Muscle of arm (tissue), 12 donors: ENCODE measurements around the gene FRY. TPM values are rescaled to one million over a fixed set of nuclear protein-coding genes. Genes with fewer than 3 reads are reported as not detected.

Experiments used
- DNase-seq: peaks from one replicate; pipeline ENCODE4 v3.0.0-alpha.2; 2013
- polyA plus RNA-seq, 12 donors: library from polyadenylated mRNA; unstranded; fragments of 120-200 nt; gene quantifications; one replicate each; pipeline ENCODE4 v1.2.1, GENCODE V29; 2013; ENCODE audit not compliant: insufficient read length in 12 of 12

The FRY gene
- polyA plus RNA-seq, 12 donors, result 23.6 to 55.7 (median 48.1) TPM; not detected in 1

DNA sequence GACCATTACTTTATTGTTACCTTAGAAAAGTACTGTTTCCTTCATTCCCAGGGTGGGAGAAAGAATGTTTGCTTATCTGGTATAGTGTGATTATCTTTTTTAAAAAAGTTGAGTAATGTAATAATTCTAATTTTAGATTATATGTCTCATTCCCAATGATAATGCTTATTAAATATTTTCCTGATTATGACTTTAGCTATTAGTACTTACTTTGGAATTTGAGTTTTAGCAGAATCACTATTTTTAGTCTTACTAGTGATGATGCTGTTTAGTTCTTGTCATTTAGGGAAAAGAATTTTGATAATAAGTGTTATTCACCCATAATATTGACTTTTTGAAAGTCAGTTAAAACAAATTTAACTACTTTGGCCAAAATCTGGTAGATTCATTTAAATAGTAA lies 95.2 kb downstream of the FRY start:
- DNase-seq, result no peak

DNA sequence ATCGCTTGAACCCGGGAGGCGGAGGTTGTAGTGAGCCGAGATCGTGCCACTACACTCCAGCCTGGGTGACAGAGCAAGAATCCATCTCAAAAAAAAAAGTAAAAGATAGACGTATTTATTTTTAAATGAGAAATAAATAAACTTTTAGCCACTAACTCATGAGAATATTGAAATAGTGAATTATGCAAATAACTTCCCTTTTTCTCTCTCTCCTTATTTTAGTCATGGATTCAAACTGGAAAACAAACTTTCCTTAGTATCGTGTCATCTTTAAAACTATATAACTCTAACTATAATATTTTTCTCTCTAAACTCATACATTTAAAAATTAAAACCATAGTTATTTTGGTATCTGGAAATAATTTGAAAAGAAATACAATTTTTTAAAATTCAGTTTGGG lies 96.1 kb downstream of the FRY start:
- no peak for DNase-seq

DNA sequence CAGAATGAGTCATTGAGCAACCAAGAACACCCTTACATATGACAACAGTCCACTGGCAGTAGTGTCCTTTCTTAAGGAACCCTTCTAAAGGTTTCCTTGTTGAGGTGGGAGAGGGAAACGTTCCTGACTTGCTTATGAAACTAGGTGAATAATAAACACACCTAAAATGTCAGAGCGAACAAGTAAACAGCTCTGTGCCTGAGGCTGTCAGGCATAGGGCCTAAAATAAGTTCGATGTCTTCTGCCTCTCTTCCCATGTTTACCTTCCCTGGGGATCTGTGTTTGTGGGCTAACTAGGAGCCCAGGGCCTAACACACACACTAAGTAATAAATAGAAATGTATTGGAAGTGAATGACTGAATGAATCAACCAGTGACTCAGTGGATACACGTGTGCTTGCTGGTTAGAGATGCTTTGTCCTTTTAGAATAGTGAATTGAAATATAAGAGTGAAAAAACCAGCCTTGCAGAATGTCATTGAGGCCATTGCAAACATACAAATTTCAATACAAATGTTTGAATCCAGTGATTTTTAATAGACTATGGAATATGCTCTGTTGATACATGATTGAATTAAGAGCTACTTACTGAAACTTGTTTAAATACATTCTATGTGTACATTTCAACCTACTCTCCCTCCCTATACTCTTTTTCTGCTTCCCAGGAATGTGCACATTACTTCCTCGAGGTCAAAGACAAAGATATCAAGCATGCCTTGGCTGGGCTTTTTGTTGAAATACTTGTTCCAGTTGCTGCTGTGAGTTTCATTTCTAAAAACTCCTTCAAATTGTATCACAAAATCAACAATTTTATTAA lies 102.9 kb downstream of the FRY start:
- DNase-seq, result no peak

DNA sequence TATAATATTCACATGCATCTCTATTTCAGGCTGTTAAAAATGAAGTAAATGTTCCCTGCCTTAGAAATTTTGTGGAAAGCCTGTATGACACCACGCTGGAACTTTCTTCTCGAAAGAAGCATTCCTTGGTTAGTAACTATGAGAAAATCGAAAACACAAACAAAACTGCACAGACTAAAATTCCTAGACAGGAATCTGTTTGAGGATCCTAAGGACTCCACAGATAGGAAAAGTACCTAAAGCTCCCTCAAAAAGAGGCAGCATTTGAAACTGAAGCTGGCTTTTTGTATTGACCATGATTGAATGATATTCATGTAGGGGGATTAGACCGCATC lies 103.4 kb downstream of the FRY start:
- no peak for DNase-seq

DNA sequence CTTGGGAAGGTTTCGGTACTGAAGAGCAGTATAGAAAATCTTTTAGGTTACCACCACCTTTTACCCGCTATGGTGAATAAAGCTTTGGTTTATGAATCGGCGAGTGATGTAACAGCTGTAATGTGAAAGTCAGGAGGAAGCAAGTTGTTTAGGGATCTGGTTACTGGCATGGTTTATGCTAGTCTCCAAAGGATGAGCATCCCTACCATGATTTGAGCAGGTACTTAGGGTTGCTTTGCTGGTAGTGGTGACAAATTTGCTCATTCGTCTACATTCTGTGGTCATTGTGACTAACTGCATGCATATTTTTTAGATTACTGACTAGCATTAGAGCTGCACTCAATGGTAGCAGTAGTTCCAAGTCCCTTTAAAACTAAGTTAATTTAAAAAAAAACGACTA lies 104.1 kb downstream of the FRY start:
- DNase-seq, result no peak

DNA sequence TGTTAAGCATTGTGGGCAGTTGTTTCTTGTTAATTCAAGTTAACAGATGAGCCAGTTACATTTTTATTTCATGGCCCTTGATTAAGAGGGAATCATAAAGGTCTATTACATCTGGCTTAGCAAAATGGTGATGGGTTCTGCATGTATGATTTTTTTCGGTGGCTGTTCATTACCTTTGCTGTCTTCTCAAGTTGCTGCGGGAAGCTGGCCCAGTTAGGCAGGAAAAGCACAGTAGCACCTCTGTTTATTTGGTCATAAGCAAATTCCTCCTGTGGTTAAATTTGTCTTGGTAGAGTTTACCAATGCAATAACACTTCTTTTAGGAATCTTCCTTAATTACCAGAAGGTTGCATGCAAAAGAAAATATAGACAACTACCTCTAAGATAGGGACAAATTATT lies 104.5 kb downstream of the FRY start:
- no peak for DNase-seq

DNA sequence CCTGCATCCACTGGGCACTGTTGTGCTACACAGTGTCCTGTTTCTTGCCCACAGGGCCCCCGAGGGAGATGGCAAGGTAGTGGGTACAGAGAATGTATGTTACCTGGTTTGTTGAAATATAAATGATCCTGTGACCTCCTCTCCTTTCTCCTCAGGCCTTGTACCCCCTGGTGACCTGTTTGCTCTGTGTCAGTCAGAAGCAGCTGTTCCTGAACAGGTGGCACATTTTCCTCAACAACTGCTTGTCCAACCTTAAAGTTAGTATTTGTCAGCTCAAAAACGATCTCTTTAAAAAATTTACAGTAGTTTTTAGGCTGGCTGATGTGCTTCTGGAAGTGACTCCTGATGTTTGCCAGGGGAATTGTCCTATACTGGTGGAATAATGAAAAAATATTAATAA lies 105.1 kb downstream of the FRY start:
- DNase-seq, result no peak

DNA sequence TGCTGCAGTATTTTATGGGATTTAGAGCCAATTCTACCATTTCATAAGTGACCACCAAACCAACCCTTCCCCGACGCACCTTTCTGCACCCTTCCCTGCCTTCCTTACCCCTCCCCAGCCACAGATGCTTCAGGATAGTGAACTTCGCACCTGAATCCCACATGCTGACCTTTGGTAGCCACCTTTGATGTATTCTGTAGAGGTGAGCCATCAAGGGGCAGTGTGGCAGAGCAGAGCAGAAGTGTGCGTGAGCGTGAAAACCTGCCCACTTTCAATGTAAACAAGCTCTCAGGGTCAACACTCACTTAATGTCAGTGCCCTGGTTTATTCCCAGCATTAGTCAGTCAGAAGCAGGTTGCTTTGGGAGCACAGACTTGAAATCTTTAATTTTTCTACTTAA lies 107.7 kb downstream of the FRY start:
- no peak for DNase-seq

DNA sequence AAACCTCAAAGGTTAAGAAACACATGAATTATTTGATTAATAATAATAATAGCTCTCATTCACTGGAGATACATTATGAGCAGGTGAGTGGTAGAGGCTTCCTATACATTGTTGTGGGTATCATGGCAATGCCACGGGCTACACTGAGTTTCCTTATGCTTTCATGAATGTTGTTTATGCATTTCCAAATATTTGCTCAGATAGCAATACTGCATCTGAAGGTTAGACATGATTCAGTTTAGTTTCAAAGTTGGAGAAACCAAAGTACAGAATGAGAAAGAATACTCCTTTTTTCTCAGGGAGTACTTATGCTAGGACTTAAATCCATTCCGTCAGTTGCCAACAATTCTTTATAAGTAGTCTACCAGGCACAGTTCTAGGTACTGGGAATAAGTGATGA lies 108.5 kb downstream of the FRY start:
- no peak for DNase-seq

DNA sequence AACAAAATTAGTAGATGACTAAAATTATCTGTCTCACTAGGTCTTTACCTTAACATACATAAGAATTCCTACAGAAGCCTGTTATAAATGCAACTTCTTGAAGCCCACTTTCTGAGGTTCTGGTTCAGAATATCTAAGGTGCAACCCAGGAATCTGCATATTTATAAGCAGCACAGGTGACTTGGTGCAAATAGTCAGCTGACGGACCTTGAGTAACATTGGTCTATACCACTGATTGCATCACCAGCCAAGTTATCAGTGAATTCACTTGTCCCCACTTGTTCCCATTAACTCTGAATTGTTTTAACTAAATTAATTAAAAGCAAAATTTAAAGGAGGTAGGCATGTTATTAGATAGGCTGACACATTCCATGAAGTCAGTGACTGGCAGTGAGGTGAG lies 109.9 kb downstream of the FRY start:
- no peak for DNase-seq

DNA sequence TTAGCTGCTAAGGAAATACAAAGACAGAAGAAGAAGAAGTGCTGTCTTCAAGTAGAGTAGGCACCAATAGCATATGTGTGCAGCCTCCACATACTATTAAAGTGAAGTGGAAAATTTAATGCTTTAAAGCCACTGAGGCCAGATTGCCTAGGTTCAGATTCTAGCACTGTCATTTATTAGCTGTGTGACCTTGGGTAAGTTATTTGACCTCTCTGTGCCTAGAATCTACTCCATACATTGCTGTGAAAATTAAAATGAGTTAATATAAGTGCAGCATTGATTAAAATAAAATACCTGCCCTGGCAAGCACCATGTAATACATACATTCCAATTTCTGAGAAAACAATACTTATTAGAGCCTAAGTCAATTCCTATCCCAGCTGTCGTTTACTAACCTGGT lies 110.5 kb downstream of the FRY start:
- no peak for DNase-seq

DNA sequence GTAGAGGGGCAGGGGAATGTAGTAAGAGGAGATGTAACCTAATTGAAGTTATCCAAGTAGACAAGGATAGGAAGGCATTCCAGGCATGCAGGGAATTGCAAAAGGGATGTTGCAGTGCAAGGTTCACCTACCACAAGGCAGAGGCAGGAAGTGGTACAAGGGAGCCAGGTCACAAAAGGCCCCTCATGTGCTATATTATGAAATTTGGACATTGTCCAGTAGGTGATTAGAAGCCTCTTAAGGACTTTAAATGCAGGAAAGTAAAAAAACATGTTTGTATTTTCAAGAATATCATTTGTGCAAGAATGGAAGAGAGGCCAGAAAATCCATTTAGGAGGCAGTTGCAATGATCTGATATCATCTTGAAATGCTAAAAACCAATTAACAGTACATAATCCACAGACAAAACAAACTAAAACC lies 111.4 kb downstream of the FRY start:
- no peak for DNase-seq

DNA sequence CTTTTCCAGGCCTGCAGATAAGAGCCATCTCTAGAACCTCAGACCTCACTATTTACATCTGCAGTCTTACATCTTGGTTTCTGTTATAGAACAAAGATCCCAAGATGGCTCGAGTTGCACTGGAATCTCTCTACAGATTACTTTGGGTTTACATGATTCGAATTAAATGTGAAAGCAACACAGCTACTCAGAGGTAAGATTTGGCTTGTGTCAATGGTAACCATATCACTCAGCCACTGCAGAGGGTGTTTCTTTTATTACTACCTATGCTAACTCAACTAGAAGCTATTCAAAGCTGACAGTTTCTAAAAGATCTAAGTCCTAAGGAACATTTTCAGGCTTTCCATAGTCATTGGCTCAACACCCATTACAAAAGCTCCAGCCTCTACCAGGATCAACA lies 115.6 kb downstream of the FRY start:
- DNase-seq, result no peak

DNA sequence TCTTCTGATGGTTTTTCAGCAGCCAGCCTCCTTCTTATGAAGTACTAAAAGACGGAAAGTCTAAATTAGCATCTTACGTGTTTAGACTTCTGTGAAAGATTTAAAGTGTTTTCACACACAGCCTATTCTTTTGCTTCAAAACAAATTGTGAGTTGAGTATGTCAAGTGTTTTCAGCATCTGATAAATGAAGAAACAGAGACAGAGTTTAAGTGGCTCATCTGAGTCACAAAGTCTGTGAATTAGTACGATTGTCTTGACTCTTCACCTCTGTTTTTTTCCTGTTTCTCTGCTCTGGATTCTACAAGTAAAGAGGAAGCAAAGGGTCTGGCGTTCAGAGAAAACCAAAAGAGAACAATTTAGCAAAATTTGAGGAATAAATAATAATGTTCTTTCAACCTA lies 116.4 kb downstream of the FRY start:
- no peak for DNase-seq

DNA sequence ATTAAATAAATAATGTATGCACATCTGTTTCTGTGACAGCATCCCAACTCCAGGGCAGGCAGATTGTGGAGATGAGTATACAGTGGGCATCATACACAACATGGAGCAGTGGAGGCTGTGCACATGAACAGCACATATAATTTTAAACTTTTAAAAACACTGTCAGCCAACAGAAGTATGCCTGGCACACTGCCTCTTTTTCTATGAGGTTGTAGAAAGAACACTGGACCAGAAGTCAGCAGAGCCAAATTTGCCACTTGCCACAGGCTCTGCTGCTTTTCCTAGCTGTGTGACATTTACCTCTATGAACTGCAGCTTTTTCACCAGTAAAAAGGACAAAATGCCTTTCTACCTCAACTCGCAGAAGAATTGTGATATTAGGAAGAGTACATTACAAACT lies 118.7 kb downstream of the FRY start:
- DNase-seq, result no peak

DNA sequence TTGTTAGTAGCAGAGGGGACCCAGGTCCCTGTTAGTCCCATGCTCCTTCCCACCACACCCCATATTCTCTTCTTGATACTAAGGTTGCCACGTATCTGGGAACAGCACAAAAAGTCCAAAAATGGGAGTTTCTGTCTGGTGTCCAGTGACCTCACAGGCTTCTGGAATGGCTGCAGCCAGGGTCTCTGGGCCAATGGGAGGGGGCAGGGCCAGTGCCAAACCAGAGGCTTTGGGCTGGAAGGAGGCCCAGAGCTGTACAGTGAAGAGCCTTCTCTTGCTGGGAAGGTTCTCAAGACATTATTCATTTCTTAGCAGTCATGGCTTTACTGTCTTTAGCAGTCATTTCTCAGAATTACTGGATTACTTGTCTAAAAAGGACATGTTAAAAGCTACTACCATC lies 119.2 kb downstream of the FRY start:
- peak; percentile 73 for DNase-seq

DNA sequence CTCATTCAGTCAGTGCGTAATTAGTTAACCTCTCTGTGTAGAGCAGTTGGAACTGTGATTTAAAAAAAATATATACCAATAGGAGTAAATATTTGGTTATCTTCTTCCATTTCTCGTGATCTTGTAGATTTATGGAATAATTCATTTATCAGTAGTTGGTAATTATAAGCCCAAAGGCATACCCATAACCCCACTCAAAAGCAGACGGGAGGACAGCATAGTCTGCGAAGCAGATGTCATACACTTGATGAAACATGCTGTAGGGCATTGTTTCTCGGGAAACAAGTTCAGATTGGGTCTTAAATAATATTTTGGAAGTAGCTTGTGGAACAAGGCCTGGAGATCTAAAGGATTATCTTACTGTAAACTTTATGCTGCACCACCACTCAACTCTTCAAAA lies 119.7 kb downstream of the FRY start:
- DNase-seq, result no peak

DNA sequence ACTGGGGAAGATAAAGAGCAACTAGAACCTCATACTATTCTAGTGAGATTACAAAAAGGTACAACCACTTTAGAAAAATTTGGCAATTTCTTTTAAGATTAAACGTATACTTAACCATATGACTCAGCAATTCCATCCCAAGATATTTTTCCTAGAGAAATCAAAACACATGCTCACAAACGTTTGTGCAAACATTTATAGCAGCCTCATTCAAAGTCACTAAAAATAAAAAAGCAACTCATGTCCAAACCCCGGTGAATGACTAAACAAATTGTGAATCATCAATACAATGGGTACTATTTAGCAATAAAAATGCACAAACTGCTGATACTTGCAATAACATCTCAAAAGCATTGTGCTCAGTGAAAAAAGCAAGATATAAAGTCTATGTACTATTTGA lies 121.5 kb downstream of the FRY start:
- no peak for DNase-seq

DNA sequence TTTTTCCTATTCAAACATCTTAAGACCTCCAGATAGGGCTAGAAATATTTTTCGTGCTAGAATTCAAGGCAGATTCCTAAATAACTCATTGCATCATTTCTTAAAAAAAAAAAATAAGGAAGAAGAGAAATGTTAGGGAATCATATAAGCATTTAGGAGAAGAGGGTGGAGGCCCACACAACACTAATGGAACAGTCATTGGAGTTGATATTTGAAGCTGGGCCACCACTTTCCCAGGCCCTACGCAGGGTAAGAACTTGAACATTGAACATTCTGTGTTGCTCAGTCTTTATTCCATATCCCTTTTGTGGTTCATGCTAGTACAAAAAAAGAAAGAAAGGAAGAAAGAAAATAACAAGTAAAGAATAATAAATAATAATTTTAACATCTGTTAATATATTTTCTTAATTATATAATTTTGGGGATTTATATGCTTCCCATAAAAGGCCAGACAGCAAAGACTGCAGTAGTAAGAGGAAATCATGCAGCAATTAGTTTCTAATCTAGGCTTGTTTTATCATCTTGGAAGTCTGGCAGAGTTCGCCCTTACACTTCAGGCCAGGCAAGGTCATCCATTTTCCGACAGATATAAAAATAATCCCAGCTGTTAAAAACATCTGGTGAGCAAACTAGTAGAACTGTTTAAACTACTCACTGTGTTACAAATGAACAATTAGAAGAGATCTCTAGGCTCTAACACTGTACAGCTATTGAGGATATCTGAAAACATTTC lies 127.7 kb downstream of the FRY start:
- peak; percentile 36 for DNase-seq

DNA sequence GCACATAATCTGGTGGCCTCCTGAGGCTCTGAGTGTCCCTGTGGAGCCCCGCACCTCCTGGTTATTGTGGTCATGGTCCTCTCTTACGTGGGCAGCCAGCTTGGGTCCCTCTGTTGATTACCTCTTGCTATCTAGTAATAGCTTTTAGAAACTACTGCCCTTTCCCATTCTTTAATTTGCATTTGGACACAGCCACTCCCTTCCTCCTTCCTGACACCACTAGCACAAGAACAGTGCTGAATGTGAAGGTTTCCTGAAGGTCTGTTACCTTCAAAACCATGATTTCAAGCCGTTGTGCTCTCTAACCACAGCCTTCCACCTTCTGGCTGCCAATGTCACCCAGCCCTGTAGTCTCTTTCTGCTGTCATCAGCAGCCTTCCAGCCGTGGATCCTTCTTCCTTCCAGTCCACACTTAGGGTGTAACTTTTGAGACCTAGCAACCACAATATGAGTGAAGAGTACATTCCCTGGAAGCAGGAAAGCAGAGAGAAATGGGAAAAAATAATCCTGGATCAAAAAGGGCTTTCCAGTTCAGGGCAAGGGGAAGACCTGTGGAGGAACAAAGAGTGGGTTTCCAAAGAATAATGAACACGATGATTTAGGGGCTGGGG lies 130.9 kb downstream of the FRY start:
- no peak for DNase-seq

DNA sequence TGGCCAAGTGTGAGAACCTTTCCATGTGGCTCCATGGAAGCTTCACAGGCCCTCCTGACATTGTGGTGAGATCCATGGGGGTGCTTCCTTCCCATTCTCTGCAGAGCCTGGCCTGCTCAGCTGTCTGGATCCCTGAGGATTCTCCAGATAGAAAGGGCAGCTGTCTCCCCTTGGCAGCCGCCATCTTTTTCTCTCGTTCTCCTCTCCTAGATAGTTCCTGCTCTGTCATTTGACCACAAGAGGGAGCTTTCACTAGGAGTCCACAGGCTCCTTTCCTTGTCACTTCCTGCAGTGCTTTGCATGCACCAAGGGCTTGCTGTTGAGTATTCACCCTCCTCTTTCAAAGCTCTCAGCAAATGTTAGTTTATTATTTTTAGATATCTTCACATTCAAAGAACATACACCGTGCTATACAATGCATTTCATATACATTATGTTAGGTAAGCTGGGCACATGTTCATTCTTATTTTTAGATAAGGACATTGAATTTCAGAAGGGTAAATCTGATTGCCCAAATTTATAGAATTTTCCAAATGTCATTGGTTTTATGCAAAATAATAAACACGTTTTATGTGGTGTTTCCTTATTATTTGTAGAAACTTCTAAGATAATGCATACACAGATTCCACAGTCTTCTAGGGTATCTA lies 133.2 kb downstream of the FRY start:
- DNase-seq, result peak; percentile 31

DNA sequence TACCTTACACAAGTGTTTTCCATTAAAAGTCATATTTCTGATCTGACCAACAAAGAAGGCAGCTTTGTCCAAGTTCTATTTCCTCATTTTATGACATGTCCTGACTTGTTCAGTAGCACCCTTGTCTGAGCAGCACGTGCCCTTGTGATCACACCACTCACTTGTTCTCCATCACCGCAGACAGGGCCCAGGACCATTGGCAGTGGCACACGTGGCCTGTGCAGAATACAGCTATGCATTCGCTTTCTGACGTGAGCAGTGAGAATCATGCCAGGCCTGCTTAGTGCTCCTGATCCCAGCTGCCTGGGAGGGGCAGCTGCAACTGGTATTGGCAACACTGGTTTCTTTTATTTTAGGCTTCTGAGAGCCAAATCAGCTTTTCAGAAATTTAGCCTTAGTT lies 134.2 kb downstream of the FRY start:
- peak; percentile 48 for DNase-seq

DNA sequence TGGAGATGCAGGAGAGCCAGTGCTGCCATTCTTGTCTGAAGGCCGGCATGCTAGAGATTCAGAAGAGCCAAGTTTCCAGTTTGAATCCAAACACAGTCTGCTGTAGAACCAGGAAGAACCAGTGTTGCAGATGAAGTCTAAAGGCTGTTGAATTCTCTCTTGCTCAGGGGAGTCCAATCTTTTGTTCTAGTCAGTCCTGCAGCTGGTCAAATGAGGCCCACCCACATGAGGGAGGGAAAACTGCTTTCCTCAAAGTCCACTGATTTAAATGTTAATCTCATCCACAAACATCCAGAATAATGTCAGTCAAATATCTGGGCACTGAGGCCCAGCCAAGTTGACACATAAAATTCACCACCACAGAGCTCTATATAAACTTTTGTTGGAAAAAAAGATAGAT lies 136.6 kb downstream of the FRY start:
- no peak for DNase-seq
